ENCODE data around the gene PSMB7.

DNA sequence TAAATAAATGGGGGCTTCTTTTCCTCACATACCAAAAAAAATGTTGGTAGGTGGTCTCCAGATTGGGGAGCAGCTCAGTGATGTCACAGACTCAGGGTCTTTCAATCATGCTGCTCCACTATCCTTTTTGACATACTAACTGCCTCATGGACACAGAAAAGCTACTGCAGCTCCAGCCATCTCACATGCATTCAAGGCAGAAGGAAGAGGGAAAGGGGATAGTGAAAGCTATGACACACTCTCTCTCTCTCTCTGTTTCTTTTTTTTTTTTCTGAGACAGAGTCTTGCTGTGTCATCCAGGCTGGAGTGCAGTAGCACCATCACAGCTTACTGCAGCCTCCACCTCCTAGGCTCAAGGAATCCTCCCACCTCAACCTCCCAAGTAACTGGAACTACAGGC lies 27.1 kb upstream of the PSMB7 start:
- TF ChIP-seq, protein P1, sequence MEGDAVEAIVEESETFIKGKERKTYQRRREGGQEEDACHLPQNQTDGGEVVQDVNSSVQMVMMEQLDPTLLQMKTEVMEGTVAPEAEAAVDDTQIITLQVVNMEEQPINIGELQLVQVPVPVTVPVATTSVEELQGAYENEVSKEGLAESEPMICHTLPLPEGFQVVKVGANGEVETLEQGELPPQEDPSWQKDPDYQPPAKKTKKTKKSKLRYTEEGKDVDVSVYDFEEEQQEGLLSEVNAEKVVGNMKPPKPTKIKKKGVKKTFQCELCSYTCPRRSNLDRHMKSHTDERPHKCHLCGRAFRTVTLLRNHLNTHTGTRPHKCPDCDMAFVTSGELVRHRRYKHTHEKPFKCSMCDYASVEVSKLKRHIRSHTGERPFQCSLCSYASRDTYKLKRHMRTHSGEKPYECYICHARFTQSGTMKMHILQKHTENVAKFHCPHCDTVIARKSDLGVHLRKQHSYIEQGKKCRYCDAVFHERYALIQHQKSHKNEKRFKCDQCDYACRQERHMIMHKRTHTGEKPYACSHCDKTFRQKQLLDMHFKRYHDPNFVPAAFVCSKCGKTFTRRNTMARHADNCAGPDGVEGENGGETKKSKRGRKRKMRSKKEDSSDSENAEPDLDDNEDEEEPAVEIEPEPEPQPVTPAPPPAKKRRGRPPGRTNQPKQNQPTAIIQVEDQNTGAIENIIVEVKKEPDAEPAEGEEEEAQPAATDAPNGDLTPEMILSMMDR (IDR thresholded peaks at IDR 0.05 in 4 of 5, conservative IDR thresholded peaks at IDR 0.05 in 1 of 5), result no peak
- TF ChIP-seq POLR2A (IDR thresholded peaks at IDR 0.05), result no peak

Measured in gastrocnemius medialis (tissue), 4 donors.